ENCODE measurements around the gene PHLPP1.

The PHLPP1 gene

GRCh38 chr18:62715759-62716615, 646 bp downstream of the PHLPP1 start:
- no peaks in the 10 kb centered on the region for H4K20me1 ChIP-seq (ENCODE audit: insufficient read depth)
- no peaks in the 10 kb centered on the region for H3K36me3 ChIP-seq (ENCODE audit: insufficient read depth)
- no peak overlapping the region for H3K4me3 ChIP-seq (IDR thresholded peaks at IDR 0.05; ENCODE audit: insufficient read depth, low read depth, low read length)
- H3K4me2 ChIP-seq, result peak overlapping the region; percentile 46; the same call in 1 of the 2 replicates
- TF ChIP-seq CTCF (conservative IDR thresholded peaks at IDR 0.05; ENCODE audit: low read depth, low read length), result no peak
- peaks cover 29% of the 10 kb centered on the region for H3K4me1 ChIP-seq (ENCODE audit: low read depth, poor library complexity, severe bottlenecking)
- H2AFZ ChIP-seq (ENCODE audit: low read depth), result peak overlapping the region; percentile 62
- H3K79me2 ChIP-seq (ENCODE audit: insufficient read depth, low read depth), result peaks cover 40% of the 10 kb centered on the region
- no peaks in the 10 kb centered on the region for H3K27me3 ChIP-seq (ENCODE audit: insufficient read depth, low read depth)
- peak overlapping the region; percentile 74 for H3K9ac ChIP-seq
- H3K27ac ChIP-seq, result peak overlapping the region; percentile 58

- Histone ChIP-seq H3K27ac (peak overlapping the region; percentile 31), H3K4me2 (peak overlapping the region; percentile 56), H4K20me1 (ENCODE audit: insufficient read depth) (no peaks in the 10 kb centered on the region), H2AFZ (ENCODE audit: low read depth) (peak overlapping the region; percentile 62), H3K79me2 (ENCODE audit: insufficient read depth, low read depth) (peaks cover 47% of the 10 kb centered on the region), H3K4me1 (ENCODE audit: low read depth, poor library complexity, severe bottlenecking) (peaks cover 29% of the 10 kb centered on the region), H3K27me3 (ENCODE audit: insufficient read depth, low read depth) (no peaks in the 10 kb centered on the region), H3K4me3 (IDR thresholded peaks at IDR 0.05; ENCODE audit: insufficient read depth, low read depth, low read length) (peak overlapping the region; percentile 76), H3K9ac (peak overlapping the region; percentile 74), H3K36me3 (ENCODE audit: insufficient read depth) (no peaks in the 10 kb centered on the region)
- TF ChIP-seq CTCF (conservative IDR thresholded peaks at IDR 0.05; ENCODE audit: low read depth, low read length), result no peak
Observed at GRCh38 chr18:62716619-62717168, 1.4 kb downstream of the PHLPP1 start.

GRCh38 chr18:62717169-62717924, 2.0 kb downstream of the PHLPP1 start:
- Histone ChIP-seq H3K4me2 (peak overlapping the region; percentile 56), H3K27ac (peak overlapping the region; percentile 9; the same call in 1 of the 2 replicates), H3K4me3 (IDR thresholded peaks at IDR 0.05; ENCODE audit: insufficient read depth, low read depth, low read length) (peak overlapping the region; percentile 76), H3K9ac (peak overlapping the region; percentile 74; the same call in 1 of the 2 replicates), H3K4me1 (ENCODE audit: low read depth, poor library complexity, severe bottlenecking) (peaks cover 29% of the 10 kb centered on the region), H3K36me3 (ENCODE audit: insufficient read depth) (no peaks in the 10 kb centered on the region), H2AFZ (ENCODE audit: low read depth) (peak overlapping the region; percentile 62; the same call in 1 of the 2 replicates), H4K20me1 (ENCODE audit: insufficient read depth) (no peaks in the 10 kb centered on the region), H3K27me3 (ENCODE audit: insufficient read depth, low read depth) (no peaks in the 10 kb centered on the region), H3K79me2 (ENCODE audit: insufficient read depth, low read depth) (peaks cover 54% of the 10 kb centered on the region)
- no peak for TF ChIP-seq CTCF (conservative IDR thresholded peaks at IDR 0.05; ENCODE audit: low read depth, low read length)

Data from KMS-11 (cell line).